C4-2B (cell line): Measurements from ENCODE around the gene ZBTB6.
A peak's percentile ranks its signal among the peaks of the same experiment; 100 is the strongest.

Experiments used
- H3K27ac ChIP-seq: fragments of 450-650 bp; 2 replicates; pipeline ENCODE4 v1.5.1; 2017
- ZFX ChIP-seq: fragments of 450-650 bp; IDR thresholded peaks from 2 replicates; pipeline ENCODE4 v1.6.1; 2017
- TF ChIP-seq, protein P1 (sequence below): fragments of 450-650 bp; conservative IDR thresholded peaks from 2 replicates; pipeline ENCODE4 v1.5.1; 2017; ENCODE audit warnings: mild to moderate bottlenecking

The ZBTB6 gene, protein sequence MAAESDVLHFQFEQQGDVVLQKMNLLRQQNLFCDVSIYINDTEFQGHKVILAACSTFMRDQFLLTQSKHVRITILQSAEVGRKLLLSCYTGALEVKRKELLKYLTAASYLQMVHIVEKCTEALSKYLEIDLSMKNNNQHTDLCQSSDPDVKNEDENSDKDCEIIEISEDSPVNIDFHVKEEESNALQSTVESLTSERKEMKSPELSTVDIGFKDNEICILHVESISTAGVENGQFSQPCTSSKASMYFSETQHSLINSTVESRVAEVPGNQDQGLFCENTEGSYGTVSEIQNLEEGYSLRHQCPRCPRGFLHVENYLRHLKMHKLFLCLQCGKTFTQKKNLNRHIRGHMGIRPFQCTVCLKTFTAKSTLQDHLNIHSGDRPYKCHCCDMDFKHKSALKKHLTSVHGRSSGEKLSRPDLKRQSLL

DNA sequence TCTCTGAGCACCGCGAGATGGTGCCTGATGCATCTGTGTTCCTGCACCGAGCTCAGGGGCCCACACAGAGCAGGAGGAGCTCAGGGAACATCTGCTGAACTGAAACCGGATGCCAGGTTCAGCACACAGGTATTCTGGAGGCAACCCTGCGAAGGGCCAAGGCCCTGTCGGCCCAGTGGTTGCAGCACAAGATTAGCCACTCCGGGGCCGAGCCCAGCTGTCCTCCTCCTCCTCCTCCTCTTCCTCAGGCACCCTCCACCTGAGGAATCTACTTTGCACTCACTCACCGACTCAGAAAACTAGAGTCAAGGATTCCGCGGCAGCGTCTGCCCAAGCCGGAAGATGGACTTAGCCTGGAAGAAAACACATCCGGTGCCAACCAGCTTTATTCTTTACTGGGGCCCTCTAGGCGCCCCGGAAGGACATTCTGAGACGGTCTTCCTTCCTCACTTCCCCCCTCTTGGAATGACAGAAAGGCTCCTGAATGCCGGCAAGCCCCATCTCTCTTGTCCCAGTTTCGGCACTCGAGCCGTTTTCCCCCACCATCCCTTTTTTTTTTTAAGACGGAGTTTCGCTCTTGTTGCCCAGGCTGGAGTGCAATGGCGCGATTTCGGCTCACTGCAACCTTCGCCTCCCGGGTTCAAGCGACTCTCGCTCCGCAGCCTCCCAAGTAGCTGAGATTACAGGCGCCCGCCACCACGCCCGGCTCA is at the start of gene ZBTB6:
Gene ZBTB6 (minus strand): TSS at position 360 of the 710 bp plus-strand sequence. CDS start 1,251 bp downstream, outside the sequence.
- H3K27ac ChIP-seq: peak within 1 kb of the TSS; percentile 79
- TF ChIP-seq, protein P1, sequence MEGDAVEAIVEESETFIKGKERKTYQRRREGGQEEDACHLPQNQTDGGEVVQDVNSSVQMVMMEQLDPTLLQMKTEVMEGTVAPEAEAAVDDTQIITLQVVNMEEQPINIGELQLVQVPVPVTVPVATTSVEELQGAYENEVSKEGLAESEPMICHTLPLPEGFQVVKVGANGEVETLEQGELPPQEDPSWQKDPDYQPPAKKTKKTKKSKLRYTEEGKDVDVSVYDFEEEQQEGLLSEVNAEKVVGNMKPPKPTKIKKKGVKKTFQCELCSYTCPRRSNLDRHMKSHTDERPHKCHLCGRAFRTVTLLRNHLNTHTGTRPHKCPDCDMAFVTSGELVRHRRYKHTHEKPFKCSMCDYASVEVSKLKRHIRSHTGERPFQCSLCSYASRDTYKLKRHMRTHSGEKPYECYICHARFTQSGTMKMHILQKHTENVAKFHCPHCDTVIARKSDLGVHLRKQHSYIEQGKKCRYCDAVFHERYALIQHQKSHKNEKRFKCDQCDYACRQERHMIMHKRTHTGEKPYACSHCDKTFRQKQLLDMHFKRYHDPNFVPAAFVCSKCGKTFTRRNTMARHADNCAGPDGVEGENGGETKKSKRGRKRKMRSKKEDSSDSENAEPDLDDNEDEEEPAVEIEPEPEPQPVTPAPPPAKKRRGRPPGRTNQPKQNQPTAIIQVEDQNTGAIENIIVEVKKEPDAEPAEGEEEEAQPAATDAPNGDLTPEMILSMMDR: no peak
- TF ChIP-seq ZFX: peak; percentile 94

GRCh38 chr9:122961139-122961538 is 48.0 kb upstream of the ZBTB6 start:
- TF ChIP-seq, protein P1: no peak
- no peak for TF ChIP-seq ZFX
- H3K27ac ChIP-seq: no peak overlapping the region

GRCh38 chr9:122955961-122956360 is 42.8 kb upstream of the ZBTB6 start:
- TF ChIP-seq ZFX: no peak
- TF ChIP-seq, protein P1: no peak
- H3K27ac ChIP-seq: no peak overlapping the region

- H3K27ac ChIP-seq: no peak overlapping the region
- TF ChIP-seq, protein P1: no peak
- TF ChIP-seq ZFX: no peak
These were observed 41.1 kb upstream of the ZBTB6 start for GRCh38 chr9:122954253-122954691.

DNA sequence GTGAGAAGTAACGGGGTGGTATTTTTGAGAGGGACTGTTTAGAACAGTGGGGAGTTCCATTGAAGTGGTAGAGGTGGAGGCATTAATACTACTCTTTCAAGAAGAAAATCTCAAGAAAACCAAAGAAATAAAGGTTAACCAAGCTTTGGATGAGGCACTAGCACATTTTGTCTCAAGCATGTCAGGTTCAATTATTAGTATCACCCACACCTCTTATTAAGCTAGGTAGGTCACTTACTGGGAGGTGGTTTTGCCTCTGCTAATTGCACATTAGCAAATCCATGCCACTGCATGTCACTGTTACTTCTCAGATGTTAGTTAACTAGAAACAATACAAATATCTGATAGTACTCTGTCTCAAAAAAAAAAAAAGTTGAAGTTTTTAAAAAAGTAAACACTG is 37.9 kb upstream of the ZBTB6 start:
- TF ChIP-seq, protein P1: no peak
- TF ChIP-seq ZFX: no peak
- H3K27ac ChIP-seq: no peak overlapping the region

- TF ChIP-seq ZFX: no peak
- TF ChIP-seq, protein P1: no peak
- H3K27ac ChIP-seq: no peak overlapping the region
These were observed 37.1 kb upstream of the ZBTB6 start for GRCh38 chr9:122950263-122950662.

- TF ChIP-seq ZFX: no peak
- TF ChIP-seq, protein P1: no peak
- no peak overlapping the region for H3K27ac ChIP-seq
These were observed 36.6 kb upstream of the ZBTB6 start for GRCh38 chr9:122949696-122950095.
